ENCODE measurements around the gene NADK. TPM values are rescaled to one million over a fixed set of nuclear protein-coding genes. Genes with fewer than 3 reads are reported as not detected.

NADK gene
- total and polyA plus RNA-seq, 2 of the 13 experiments (the other 11 are each of a cell fraction or from before 2014, with no cell fraction given) = 56.6 to 60.1 TPM

DNA sequence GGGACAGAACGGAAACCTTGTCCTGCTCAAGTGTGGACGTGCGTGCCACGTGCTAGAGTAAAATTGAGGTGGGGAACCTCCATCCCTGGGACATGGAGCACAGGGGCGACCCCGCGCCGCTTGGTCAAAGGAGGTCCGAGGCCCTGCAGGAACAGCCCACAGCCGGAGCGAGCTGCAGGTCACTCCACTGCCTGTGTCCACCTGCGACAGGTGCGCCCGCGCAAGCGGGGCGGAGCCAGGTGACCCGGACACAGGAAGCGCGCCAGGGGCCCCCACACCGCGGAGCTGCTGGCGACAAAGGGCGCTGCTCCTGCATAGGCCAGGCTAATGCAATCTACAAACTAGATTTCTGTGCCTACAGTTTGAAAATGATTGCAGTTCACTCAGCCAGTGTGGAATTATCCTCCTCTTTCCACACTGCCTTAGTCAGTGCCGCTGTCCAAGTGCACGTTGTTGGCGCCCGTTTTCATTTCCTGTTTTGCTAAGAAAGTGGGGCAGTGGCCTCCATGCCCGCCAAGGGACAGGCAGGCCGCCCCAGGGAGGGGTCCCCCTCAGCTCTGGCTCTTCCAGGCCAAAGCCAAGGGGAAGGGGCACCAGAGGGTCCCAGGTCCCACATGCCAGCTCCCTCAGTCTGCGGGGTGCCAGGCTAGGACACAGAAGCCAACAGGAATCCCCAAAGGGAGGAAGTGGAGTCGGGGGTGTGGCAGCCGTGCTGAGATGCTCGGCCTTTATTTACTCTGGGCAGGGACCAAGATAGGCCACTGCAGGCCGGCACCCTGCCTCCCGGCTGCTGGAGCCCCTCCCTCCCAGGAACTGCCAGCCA, 4.3 kb upstream of the NADK start (continued):
- TF ChIP-seq ZNF333 (CRISPR knock-in tag; IDR thresholded peaks at IDR 0.05; ENCODE audit: borderline replicate concordance) (no peak), IRX3 (CRISPR knock-in tag; IDR thresholded peaks at IDR 0.05; ENCODE audit: borderline replicate concordance, low read depth) (0 out of 2 replicates have a peak, but pooled peaks have one; percentile 30), ZNF777 (CRISPR knock-in tag; IDR thresholded peaks at IDR 0.05) (0 out of 2 replicates have a peak, but pooled peaks have one; percentile 10), ZNF20 (CRISPR knock-in tag; IDR thresholded peaks at IDR 0.05) (no peak), EHMT2 (IDR thresholded peaks at IDR 0.05; ENCODE audit: borderline replicate concordance, low read depth, low read length) (no peak), ZNF205 (CRISPR knock-in tag; IDR thresholded peaks at IDR 0.05) (peak; percentile 93), GATAD2A (CRISPR knock-in tag; IDR thresholded peaks at IDR 0.05) (0 out of 2 replicates have a peak, but pooled peaks have one; percentile 5), REPIN1 (CRISPR knock-in tag; IDR thresholded peaks at IDR 0.05; ENCODE audit: borderline replicate concordance, low read depth) (peak; percentile 44; the same call in 1 of the 2 replicates), NAIF1 (CRISPR knock-in tag; IDR thresholded peaks at IDR 0.05; ENCODE audit: borderline replicate concordance) (0 out of 2 replicates have a peak, but pooled peaks have one; percentile 33), EEA1 (CRISPR knock-in tag; IDR thresholded peaks at IDR 0.05; ENCODE audit: borderline replicate concordance) (no peak)
- TF ChIP-seq, protein P1, sequence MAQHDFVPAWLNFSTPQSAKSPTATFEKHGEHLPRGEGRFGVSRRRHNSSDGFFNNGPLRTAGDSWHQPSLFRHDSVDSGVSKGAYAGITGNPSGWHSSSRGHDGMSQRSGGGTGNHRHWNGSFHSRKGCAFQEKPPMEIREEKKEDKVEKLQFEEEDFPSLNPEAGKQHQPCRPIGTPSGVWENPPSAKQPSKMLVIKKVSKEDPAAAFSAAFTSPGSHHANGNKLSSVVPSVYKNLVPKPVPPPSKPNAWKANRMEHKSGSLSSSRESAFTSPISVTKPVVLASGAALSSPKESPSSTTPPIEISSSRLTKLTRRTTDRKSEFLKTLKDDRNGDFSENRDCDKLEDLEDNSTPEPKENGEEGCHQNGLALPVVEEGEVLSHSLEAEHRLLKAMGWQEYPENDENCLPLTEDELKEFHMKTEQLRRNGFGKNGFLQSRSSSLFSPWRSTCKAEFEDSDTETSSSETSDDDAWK (CRISPR knock-in tag; IDR thresholded peaks at IDR 0.05) = no peak
- TF ChIP-seq, protein P2, sequence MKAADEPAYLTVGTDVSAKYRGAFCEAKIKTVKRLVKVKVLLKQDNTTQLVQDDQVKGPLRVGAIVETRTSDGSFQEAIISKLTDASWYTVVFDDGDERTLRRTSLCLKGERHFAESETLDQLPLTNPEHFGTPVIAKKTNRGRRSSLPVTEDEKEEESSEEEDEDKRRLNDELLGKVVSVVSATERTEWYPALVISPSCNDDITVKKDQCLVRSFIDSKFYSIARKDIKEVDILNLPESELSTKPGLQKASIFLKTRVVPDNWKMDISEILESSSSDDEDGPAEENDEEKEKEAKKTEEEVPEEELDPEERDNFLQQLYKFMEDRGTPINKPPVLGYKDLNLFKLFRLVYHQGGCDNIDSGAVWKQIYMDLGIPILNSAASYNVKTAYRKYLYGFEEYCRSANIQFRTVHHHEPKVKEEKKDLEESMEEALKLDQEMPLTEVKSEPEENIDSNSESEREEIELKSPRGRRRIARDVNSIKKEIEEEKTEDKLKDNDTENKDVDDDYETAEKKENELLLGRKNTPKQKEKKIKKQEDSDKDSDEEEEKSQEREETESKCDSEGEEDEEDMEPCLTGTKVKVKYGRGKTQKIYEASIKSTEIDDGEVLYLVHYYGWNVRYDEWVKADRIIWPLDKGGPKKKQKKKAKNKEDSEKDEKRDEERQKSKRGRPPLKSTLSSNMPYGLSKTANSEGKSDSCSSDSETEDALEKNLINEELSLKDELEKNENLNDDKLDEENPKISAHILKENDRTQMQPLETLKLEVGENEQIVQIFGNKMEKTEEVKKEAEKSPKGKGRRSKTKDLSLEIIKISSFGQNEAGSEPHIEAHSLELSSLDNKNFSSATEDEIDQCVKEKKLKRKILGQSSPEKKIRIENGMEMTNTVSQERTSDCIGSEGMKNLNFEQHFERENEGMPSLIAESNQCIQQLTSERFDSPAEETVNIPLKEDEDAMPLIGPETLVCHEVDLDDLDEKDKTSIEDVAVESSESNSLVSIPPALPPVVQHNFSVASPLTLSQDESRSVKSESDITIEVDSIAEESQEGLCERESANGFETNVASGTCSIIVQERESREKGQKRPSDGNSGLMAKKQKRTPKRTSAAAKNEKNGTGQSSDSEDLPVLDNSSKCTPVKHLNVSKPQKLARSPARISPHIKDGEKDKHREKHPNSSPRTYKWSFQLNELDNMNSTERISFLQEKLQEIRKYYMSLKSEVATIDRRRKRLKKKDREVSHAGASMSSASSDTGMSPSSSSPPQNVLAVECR (CRISPR knock-in tag; IDR thresholded peaks at IDR 0.05; ENCODE audit: borderline replicate concordance) = peak; percentile 64; the same call in 1 of the 2 replicates
- TF ChIP-seq, protein P3, sequence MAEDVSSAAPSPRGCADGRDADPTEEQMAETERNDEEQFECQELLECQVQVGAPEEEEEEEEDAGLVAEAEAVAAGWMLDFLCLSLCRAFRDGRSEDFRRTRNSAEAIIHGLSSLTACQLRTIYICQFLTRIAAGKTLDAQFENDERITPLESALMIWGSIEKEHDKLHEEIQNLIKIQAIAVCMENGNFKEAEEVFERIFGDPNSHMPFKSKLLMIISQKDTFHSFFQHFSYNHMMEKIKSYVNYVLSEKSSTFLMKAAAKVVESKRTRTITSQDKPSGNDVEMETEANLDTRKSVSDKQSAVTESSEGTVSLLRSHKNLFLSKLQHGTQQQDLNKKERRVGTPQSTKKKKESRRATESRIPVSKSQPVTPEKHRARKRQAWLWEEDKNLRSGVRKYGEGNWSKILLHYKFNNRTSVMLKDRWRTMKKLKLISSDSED (CRISPR knock-in tag; IDR thresholded peaks at IDR 0.05) = no peak
- TF ChIP-seq, protein P4, sequence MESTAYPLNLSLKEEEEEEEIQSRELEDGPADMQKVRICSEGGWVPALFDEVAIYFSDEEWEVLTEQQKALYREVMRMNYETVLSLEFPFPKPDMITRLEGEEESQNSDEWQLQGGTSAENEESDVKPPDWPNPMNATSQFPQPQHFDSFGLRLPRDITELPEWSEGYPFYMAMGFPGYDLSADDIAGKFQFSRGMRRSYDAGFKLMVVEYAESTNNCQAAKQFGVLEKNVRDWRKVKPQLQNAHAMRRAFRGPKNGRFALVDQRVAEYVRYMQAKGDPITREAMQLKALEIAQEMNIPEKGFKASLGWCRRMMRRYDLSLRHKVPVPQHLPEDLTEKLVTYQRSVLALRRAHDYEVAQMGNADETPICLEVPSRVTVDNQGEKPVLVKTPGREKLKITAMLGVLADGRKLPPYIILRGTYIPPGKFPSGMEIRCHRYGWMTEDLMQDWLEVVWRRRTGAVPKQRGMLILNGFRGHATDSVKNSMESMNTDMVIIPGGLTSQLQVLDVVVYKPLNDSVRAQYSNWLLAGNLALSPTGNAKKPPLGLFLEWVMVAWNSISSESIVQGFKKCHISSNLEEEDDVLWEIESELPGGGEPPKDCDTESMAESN (CRISPR knock-in tag; conservative IDR thresholded peaks at IDR 0.05) = 0 out of 2 replicates have a peak, but pooled peaks have one; percentile 11

Measured in HepG2 (cell line).